Activated CD4-positive, alpha-beta T cell treated with anti-CD3 and anti-CD28 coated beads, Interleukin-2, amount 10 ng/mL, durations not matched to agents 7 days and 5 days (primary cell): ENCODE data around the gene CALHM3. TPM values are rescaled to one million over a fixed set of nuclear protein-coding genes. Genes with fewer than 3 reads are reported as not detected.
A peak's percentile ranks its signal among the peaks of the same experiment; 100 is the strongest.

Experiments
- CTCF ChIA-PET: fragments of 350-600 bp; sonication (Branson Sonifier 250); formaldehyde crosslinking; loops from one replicate; lab custom pipeline; 2021; ENCODE audit warnings: antibody characterized with exemption; lab: Charles Lee
- POLR2A ChIA-PET: fragments of 350-600 bp; sonication (Branson Sonifier 250); formaldehyde crosslinking; loops from one replicate; lab custom pipeline; 2021; ENCODE audit warnings: antibody characterized with exemption; lab: Charles Lee
- DNase-seq: peaks from one replicate; pipeline ENCODE4 v3.0.0-alpha.2; 2020
- H3K27ac Mint-ChIP-seq: one replicate; pipeline ENCODE4 v1.8.0; 2021; ENCODE audit warnings: mild to moderate bottlenecking, moderate library complexity, mixed read lengths
- H3K27me3 Mint-ChIP-seq: one replicate; pipeline ENCODE4 v1.8.0; 2021; ENCODE audit warnings: mixed read lengths
- H3K36me3 Mint-ChIP-seq: one replicate; pipeline ENCODE4 v1.8.0; 2021; ENCODE audit warnings: low read depth, mixed read lengths
- H3K4me1 Mint-ChIP-seq: one replicate; pipeline ENCODE4 v1.8.0; 2021; ENCODE audit warnings: mixed read lengths
- H3K4me3 Mint-ChIP-seq: one replicate; pipeline ENCODE4 v1.8.0; 2021; ENCODE audit warnings: mild to moderate bottlenecking, moderate library complexity, mixed read lengths
- H3K9me3 Mint-ChIP-seq: one replicate; pipeline ENCODE4 v1.8.0; 2021; ENCODE audit warnings: mixed read lengths
- total RNA-seq, 2 experiments: library from RNA; stranded (reverse); gene quantifications; one replicate each; pipeline ENCODE4 v1.2.3, GENCODE V29; 2021

CALHM3 gene
- total RNA-seq, 2 experiments from 2014 or later = 0.17 TPM; not detected in 1

DNA sequence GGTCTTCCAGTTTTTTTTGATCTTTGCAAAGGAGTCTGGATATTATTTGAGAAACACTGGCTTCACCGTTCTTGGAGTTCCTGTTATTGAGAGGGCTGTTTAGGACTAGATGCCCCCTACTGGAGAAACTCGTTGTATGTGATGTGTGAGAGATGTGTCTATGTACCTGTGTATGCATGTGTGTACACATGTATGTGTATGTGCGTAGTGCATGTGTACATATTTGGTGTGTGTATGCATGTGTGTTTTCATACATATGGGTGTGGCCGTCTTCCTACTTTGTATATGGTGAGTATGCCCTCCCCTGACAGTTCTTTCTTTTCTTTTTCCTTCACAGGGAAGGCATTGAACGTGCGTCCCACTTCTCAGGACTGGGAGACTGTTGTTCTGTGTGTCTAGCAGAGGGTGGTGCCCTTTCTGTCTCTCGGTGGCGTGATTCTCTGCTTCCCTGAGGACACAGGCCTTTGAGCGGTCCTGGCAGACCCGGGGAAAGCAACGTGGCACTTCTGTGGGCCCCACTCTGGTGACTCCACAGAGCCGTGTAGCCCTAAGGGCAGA is 3.0 kb upstream of the CALHM3 start:
- H3K4me3 Mint-ChIP-seq = no peak overlapping the region
- H3K4me1 Mint-ChIP-seq = peaks cover 26% of the 10 kb centered on the region
- H3K36me3 Mint-ChIP-seq = no peaks in the 10 kb centered on the region
- peaks cover 2% of the 10 kb centered on the region for H3K27me3 Mint-ChIP-seq
- H3K9me3 Mint-ChIP-seq = no peaks in the 10 kb centered on the region
- ChIA-PET CTCF (interaction anchor here (0.8 to 1.4 kb wide), 4 partner anchors 10 to 65 kb away, joined by 3 to 4 read pairs (median 4); no protein-coding TSS in a partner anchor), POLR2A (no interaction called here)
- DNase-seq = peak; percentile 74
- H3K27ac Mint-ChIP-seq = peak overlapping the region; percentile 22

DNA sequence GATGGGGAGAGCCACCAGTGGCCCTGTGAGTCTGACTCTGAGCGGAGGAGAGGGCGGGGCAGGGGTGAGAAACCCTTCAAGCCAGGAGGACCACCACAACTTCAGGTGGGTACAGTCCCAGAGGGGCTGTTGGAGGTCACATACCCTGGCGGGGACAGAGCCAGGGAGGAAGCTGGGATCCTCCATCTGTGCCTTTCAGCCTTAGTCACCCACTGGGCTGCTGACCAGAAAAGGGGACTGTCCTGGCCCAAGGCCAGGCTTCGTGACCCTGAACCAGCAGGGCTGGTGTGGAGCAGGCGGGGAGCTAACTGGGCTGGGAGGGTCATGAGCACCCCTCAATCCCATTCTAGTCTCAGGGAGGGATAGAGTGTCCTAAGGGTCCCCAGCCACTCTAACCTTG is 1.5 kb upstream of the CALHM3 start:
- peak overlapping the region; percentile 62 for H3K27ac Mint-ChIP-seq
- CTCF ChIA-PET = interaction anchor here (0.8 to 1.8 kb wide), 10 partner anchors 8 to 75 kb away, joined by 3 to 5 read pairs (median 4); no protein-coding TSS in a partner anchor
- no peaks in the 10 kb centered on the region for H3K27me3 Mint-ChIP-seq
- H3K4me1 Mint-ChIP-seq = peaks cover 34% of the 10 kb centered on the region
- POLR2A ChIA-PET = no interaction called here
- no peaks in the 10 kb centered on the region for H3K36me3 Mint-ChIP-seq
- DNase-seq = no peak
- H3K9me3 Mint-ChIP-seq = no peaks in the 10 kb centered on the region
- H3K4me3 Mint-ChIP-seq = no peak overlapping the region

DNA sequence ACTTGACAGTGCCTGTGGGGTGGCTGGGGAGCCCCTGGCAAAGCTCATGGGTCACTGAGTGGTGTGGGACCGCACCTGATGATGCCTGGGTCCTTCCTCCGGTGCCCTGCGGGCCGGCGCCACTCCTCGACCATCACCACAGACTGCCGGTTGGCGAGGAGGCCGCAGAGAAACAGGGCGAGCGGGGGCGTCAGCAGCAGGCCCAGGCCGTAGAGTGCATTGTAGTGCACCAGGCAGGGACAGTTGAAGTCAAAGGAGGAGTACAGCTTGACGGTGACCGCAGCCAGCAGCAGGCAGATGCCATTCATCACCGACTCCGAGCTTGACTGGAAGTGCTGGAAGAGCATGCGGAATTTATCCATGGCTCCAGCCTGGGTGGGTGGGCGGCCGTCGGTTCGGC is 369 bp downstream of the CALHM3 start:
- POLR2A ChIA-PET = no interaction called here
- Mint-ChIP-seq H3K36me3 (no peaks in the 10 kb centered on the region), H3K4me1 (peaks cover 46% of the 10 kb centered on the region), H3K27me3 (no peaks in the 10 kb centered on the region), H3K4me3 (no peak overlapping the region), H3K27ac (peak overlapping the region; percentile 25), H3K9me3 (peaks cover 2% of the 10 kb centered on the region)
- no peak for DNase-seq
- CTCF ChIA-PET = interaction anchor here (1.3 to 3.9 kb wide), 3 partner anchors 26 to 61 kb away, joined by 3 to 16 read pairs (median 5); partner anchors contain the start of gene CALHM2

DNA sequence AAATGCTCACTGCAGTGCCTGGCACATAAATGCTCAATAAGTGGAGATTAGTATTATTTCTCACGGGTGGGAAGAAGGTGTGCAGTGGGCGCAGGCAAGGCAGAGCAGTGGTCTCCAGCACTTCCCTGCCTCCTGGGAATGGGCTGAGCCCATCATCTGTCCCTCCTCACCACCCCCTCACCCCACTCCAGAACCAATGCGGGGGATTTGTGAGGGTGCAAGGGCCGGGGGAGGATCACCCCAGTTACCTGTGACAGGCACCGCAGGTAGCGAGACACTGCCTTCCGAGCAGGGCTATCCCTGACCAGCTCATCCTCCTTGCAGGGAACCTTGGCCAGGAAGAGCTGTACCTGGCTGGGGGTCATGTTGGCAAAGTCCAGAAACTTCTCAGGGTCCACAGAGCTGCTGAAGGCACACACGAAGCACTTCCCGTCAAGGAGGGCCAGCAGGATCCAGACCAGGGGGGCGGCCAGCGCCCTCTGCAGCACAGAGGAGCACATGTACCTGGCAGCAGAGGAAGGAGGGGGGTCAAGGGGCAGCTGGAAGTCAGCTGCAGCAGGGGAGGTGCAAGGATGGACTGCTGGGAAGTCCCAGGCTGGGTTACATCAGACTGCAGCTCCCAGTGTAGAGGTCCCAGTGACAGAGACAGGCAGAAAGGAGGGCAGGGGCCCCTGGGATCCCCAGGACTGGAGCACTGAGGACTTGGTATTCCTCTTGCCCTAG is 2.8 kb downstream of the CALHM3 start:
- H3K36me3 Mint-ChIP-seq = no peaks in the 10 kb centered on the region
- H3K4me3 Mint-ChIP-seq = no peak overlapping the region
- POLR2A ChIA-PET = no interaction called here
- H3K27me3 Mint-ChIP-seq = no peaks in the 10 kb centered on the region
- H3K9me3 Mint-ChIP-seq = peaks cover 2% of the 10 kb centered on the region
- CTCF ChIA-PET = interaction anchor here (1.0 to 3.9 kb wide), 13 partner anchors 10 to 558 kb away, joined by 3 to 16 read pairs (median 5); partner anchors contain the start of genes ATP5MK, CALHM2, CNNM2 and NEURL1
- DNase-seq = no peak
- H3K4me1 Mint-ChIP-seq = peaks cover 54% of the 10 kb centered on the region
- peak overlapping the region; percentile 69 for H3K27ac Mint-ChIP-seq

DNA sequence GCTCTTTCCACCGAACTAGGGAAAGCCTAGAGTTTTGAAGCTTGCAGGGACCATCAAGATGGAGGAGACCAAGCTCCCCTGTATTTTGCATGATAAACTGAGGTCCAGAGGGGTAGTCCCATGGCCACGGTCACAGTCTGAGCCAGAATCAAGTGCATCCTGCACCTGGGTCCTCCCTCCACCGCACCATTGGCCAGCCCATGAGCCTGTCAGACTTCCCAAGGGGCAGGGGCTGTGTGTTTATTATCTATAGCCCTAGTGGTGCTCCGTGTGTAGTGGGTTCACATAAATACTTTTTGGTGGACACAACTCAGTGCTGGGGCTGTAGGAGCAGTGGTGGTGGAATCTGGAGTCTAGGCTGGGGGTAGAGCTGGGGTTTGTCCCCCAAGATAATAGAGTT is 3.6 kb downstream of the CALHM3 start:
- Mint-ChIP-seq H3K27ac (peak overlapping the region; percentile 70), H3K36me3 (peaks cover 7% of the 10 kb centered on the region), H3K4me1 (peaks cover 58% of the 10 kb centered on the region), H3K27me3 (no peaks in the 10 kb centered on the region), H3K9me3 (peaks cover 2% of the 10 kb centered on the region), H3K4me3 (no peak overlapping the region)
- POLR2A ChIA-PET = no interaction called here
- no peak for DNase-seq
- CTCF ChIA-PET = interaction anchor here (0.8 to 3.9 kb wide), 6 partner anchors 9 to 60 kb away, joined by 3 to 16 read pairs (median 4); partner anchors contain the start of gene CALHM2

DNA sequence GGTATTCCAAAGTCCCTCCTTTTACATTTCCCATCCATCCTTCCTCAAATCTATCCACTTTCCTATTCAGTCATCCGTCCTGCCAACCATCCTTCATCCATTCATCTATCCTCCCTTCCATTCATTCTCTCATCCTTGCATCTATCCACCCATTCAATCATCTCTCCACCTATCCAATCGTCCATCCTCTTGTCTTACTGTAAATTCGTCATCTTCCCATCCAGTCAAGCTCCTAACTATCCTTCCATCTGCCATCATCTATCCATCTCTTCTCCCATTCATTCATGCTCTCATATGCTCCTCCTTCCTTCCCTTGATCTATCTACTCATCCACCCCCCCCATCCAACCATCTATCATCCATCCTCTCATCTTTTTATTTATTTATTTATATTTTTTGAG is 5.0 kb downstream of the CALHM3 start:
- H3K36me3 Mint-ChIP-seq = peaks cover 16% of the 10 kb centered on the region
- no peak overlapping the region for H3K4me3 Mint-ChIP-seq
- H3K9me3 Mint-ChIP-seq = peaks cover 9% of the 10 kb centered on the region
- H3K4me1 Mint-ChIP-seq = peaks cover 67% of the 10 kb centered on the region
- no peak for DNase-seq
- H3K27ac Mint-ChIP-seq = peak overlapping the region; percentile 4
- peaks cover 3% of the 10 kb centered on the region for H3K27me3 Mint-ChIP-seq
- POLR2A ChIA-PET = no interaction called here
- CTCF ChIA-PET = interaction anchor here (0.6 to 1.3 kb wide), 3 partner anchors 23 to 1267 kb away, joined by 3 read pairs; no protein-coding TSS in a partner anchor

DNA sequence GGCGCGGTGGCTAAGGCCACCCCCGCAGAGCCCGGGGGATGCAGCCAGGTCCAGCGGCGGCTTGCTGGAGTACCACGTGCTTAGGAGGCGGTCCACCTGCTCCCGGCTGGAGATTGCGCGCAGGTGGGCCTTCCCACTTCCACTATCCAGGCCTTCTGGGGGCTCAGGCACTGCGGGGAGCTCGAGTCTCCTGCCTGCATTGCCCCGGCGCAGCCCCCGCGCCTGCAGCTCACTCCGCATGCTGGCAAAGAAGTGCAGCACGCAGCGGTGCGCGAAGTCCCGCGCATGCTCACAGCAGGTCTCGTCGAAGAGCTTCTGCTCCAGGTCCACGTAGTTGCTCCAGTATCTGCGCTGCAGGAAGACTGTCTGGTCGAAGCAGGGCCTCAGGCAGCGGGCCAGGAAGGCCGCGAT is 5.8 kb downstream of the CALHM3 start:
- H3K36me3 Mint-ChIP-seq = peaks cover 16% of the 10 kb centered on the region
- ChIA-PET CTCF (no interaction called here), POLR2A (no interaction called here)
- H3K4me1 Mint-ChIP-seq = peaks cover 68% of the 10 kb centered on the region
- H3K4me3 Mint-ChIP-seq = no peak overlapping the region
- peaks cover 3% of the 10 kb centered on the region for H3K27me3 Mint-ChIP-seq
- peak overlapping the region; percentile 75 for H3K27ac Mint-ChIP-seq
- H3K9me3 Mint-ChIP-seq = peaks cover 9% of the 10 kb centered on the region
- DNase-seq = no peak

DNA sequence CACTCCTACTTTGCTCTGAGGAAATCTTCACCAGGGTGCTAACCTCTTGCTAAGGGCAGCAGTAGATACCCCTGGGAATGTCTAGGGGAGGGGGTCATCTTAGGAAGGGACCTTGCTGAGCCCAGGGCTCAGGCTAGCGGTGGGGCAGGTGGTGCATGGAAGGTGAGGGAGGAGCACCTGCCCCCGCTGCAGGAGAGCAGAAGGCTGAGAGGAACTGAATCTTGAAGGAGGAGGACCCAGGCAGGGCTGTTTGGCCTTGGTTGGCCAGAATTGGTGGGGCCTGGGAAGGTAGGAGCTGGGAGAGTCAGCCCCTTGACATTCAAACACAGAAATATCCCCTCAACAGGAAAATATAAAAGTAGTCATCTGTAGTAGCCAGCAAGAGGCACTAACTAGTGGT is 7.0 kb downstream of the CALHM3 start:
- peaks cover 3% of the 10 kb centered on the region for H3K27me3 Mint-ChIP-seq
- peak overlapping the region; percentile 97 for H3K27ac Mint-ChIP-seq
- H3K4me3 Mint-ChIP-seq = peak overlapping the region; percentile 60
- H3K9me3 Mint-ChIP-seq = peaks cover 9% of the 10 kb centered on the region
- ChIA-PET CTCF (interaction anchor here (0.8 to 2.0 kb wide), 8 partner anchors 9 to 76 kb away, joined by 3 to 6 read pairs (median 4); partner anchors contain the start of genes ATP5MK, CALHM1, CALHM2 and PDCD11), POLR2A (interaction anchor here (1.0 kb wide), 1 partner anchor 21 kb away, joined by 3 read pairs; no protein-coding TSS in a partner anchor)
- peaks cover 73% of the 10 kb centered on the region for H3K4me1 Mint-ChIP-seq
- no peak for DNase-seq
- peaks cover 16% of the 10 kb centered on the region for H3K36me3 Mint-ChIP-seq

DNA sequence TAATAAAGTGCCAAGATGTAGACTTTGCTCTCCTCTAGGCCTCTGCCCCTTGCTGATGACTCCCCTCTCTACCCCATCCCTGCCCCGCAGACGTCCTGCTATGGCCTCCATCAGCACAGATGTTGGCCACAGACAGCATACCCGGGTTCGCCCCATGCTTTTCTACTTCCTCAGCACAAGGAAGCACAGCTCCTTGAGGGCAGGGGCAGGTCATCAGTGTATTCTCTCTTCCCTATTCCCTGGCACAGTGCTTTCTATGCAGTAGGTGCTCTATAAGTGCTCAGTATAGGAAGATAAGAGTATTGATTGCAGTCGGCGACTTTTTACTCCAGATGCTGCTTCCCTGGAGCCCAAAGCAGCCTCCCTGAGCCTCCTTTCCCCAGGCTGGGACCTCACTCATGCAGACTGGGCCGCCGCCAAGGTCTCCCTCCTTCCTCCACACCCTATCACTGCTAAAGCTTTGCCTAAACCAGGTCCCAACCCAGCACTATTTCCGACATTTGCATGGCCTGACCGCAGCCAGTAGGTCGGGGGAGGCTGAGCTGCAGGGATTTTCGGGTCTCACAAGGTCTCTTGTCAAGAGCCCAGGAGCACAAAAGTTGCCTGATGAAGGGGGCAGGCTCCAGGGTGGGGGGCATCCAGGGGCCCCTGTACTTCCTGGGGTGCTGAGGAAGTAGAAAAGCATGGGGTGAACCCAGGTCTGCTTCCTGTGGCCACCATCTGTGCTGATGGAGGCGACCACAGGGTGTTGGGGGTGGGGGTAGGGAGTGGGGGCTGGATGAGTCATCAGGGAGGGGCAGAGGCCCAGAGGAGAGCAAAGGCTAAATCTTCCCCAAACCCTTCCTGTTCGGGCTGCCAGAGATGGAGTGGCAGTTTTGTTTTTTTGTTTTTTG is 8.0 kb downstream of the CALHM3 start:
- ChIA-PET CTCF (interaction anchor here (0.9 to 2.0 kb wide), 8 partner anchors 11 to 75 kb away, joined by 3 to 12 read pairs (median 4); partner anchors contain the start of genes ATP5MK, CALHM1 and PDCD11), POLR2A (no interaction called here)
- peaks cover 74% of the 10 kb centered on the region for H3K4me1 Mint-ChIP-seq
- H3K9me3 Mint-ChIP-seq = peaks cover 9% of the 10 kb centered on the region
- DNase-seq = peak; percentile 88
- H3K36me3 Mint-ChIP-seq = peaks cover 16% of the 10 kb centered on the region
- peaks cover 3% of the 10 kb centered on the region for H3K27me3 Mint-ChIP-seq
- H3K4me3 Mint-ChIP-seq = peak overlapping the region; percentile 60
- H3K27ac Mint-ChIP-seq = peak overlapping the region; percentile 97

DNA sequence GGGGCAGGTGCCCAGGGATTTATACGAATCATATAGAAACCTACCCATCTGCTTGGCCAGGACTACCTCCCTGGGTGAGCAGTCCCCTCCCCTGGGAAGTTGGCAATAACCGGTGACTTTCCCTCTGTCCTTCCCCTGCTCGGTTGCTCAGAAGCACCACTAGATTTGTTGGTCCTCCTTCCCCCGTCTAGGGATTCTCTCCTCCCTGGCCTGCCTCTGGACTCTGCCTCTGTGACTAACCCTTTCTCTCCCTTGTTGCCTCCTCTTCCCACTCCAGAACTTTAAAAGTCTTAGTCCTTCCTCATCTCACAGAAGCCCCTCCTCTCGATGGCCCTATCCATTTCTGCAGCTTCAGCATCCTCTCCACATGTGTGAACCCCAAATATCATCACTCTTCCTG is 9.8 kb downstream of the CALHM3 start:
- CTCF ChIA-PET = interaction anchor here (1.0 to 1.8 kb wide), 2 partner anchors 14 to 18 kb away, joined by 3 to 12 read pairs; no protein-coding TSS in a partner anchor
- peaks cover 3% of the 10 kb centered on the region for H3K27me3 Mint-ChIP-seq

DNA sequence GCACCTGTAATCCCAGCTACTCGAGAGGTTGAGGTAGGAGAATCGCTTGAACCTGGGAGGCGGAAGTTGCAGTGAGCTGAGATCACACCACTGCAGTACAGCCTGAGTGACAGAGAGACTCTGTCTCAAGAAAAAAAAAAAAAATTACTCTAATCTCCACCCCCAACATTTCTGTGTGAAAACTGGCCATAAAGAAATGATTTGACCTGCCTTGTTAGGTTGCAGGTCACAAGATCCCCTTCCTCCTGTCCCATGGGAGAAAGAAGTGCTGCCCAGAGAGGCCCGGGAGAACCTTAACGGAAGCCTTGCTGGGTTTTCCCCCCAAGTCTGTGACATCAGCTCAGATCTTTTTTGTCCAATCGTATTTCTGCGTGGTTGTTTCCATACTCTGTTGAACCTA is 11.6 kb downstream of the CALHM3 start:
- no peak for DNase-seq
- H3K27me3 Mint-ChIP-seq = peaks cover 9% of the 10 kb centered on the region
- no peak overlapping the region for H3K4me3 Mint-ChIP-seq
- peaks cover 65% of the 10 kb centered on the region for H3K4me1 Mint-ChIP-seq
- ChIA-PET POLR2A (no interaction called here), CTCF (interaction anchor here (0.7 to 1.3 kb wide), 3 partner anchors 13 to 25 kb away, joined by 3 to 6 read pairs (median 4); no protein-coding TSS in a partner anchor)
- no peak overlapping the region for H3K27ac Mint-ChIP-seq
- H3K36me3 Mint-ChIP-seq = peaks cover 16% of the 10 kb centered on the region
- peaks cover 7% of the 10 kb centered on the region for H3K9me3 Mint-ChIP-seq

More for the DNA sequence above, 9.8 kb downstream of the CALHM3 start:
- POLR2A ChIA-PET = no interaction called here
- no peak for DNase-seq
- H3K36me3 Mint-ChIP-seq = peaks cover 16% of the 10 kb centered on the region
- peaks cover 75% of the 10 kb centered on the region for H3K4me1 Mint-ChIP-seq
- H3K27ac Mint-ChIP-seq = peak overlapping the region; percentile 97
- H3K9me3 Mint-ChIP-seq = peaks cover 7% of the 10 kb centered on the region
- H3K4me3 Mint-ChIP-seq = no peak overlapping the region

DNA sequence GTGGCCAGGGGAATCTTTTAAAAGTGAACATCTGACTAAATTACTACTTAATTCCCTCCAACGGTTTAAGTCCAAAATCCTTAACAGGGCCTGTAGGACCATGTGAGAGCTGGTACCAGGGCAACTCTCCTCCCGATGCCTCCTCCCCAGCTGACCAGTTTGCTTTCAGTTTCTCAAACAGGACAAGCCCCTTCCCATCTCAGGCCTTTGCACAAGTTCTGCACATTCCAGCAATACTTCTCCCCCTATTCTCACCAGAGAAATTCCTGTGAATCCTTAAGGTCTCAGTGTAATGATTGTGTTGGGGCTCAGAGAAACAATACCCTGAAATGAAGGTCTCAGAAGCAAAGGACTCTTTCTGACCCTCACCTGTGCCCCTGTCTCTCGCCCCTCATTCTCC is 12.3 kb downstream of the CALHM3 start:
- POLR2A ChIA-PET = no interaction called here
- Mint-ChIP-seq H3K36me3 (peaks cover 16% of the 10 kb centered on the region), H3K9me3 (peaks cover 7% of the 10 kb centered on the region), H3K27me3 (peaks cover 9% of the 10 kb centered on the region), H3K4me3 (no peak overlapping the region), H3K4me1 (peaks cover 58% of the 10 kb centered on the region), H3K27ac (no peak overlapping the region)
- CTCF ChIA-PET = interaction anchor here (0.7 to 1.3 kb wide), 2 partner anchors 14 to 16 kb away, joined by 3 to 4 read pairs; no protein-coding TSS in a partner anchor
- DNase-seq = no peak
